ENCODE measurements around the gene KRT4. TPM values are rescaled to one million over a fixed set of nuclear protein-coding genes. Genes with fewer than 3 reads are reported as not detected.

KRT4 gene
- total RNA-seq, 2 experiments from 2014 or later, result not detected

DNA sequence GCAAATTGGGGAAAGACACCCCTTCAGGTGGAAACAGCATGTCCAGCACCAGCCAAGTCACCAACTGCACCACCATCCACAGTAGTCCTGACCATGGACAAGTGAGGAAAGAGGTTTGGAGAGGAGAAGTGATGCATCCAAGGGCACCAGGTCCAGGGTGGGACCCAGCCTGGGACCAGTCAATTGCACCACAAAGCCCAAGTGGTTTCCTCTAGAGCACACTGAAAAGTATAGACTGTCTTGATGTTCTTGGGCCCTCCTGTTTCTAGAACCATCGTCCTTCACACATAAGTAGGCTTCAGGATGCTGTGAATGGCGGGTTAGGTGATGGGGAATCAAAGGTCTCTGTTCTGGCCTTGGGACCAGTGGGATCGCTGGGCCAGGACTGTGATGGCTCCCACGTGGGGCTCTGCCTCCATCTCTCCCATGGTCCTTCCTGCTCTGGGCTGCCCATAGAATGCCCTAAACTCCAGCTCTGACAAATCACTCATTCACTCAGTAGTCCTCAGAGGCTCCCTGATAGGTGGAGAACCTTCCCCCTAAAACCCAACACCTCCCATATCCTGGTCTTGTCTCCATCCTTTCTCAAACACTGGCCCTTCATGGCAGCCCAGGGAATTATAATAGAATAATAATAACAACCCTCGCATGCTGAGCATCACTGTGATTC lies 11.0 kb upstream of the KRT4 start:
- no peaks in the 10 kb centered on the region for H3K36me3 ChIP-seq (ENCODE audit: insufficient read depth, low read length)
- no peak overlapping the region for H3K4me3 ChIP-seq (ENCODE audit: low read depth, low read length, poor library complexity, severe bottlenecking)
- no peak for DNase-seq (ENCODE audit: low spot score)
- intact Hi-C loops (cut with micrococcal nuclease; ENCODE audit: unreplicated experiment), result no loop called here
- ChIA-PET POLR2A (no interaction called here), CTCF (ENCODE audit: unreplicated experiment) (no interaction called here)
- H3K79me2 ChIP-seq (ENCODE audit: insufficient read depth, low read depth, low read length), result no peaks in the 10 kb centered on the region
- H2AFZ ChIP-seq (ENCODE audit: low read length), result no peak overlapping the region
- H3K9me2 ChIP-seq (ENCODE audit: insufficient read depth, low read length), result no peaks in the 10 kb centered on the region
- no peaks in the 10 kb centered on the region for H4K20me1 ChIP-seq (ENCODE audit: insufficient read depth, low read length)
- TF ChIP-seq, protein P1, sequence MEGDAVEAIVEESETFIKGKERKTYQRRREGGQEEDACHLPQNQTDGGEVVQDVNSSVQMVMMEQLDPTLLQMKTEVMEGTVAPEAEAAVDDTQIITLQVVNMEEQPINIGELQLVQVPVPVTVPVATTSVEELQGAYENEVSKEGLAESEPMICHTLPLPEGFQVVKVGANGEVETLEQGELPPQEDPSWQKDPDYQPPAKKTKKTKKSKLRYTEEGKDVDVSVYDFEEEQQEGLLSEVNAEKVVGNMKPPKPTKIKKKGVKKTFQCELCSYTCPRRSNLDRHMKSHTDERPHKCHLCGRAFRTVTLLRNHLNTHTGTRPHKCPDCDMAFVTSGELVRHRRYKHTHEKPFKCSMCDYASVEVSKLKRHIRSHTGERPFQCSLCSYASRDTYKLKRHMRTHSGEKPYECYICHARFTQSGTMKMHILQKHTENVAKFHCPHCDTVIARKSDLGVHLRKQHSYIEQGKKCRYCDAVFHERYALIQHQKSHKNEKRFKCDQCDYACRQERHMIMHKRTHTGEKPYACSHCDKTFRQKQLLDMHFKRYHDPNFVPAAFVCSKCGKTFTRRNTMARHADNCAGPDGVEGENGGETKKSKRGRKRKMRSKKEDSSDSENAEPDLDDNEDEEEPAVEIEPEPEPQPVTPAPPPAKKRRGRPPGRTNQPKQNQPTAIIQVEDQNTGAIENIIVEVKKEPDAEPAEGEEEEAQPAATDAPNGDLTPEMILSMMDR (conservative IDR thresholded peaks at IDR 0.05; ENCODE audit: low read length), result no peak
- TF ChIP-seq EZH2phosphoT487 (IDR thresholded peaks at IDR 0.05; ENCODE audit: borderline replicate concordance, low read depth, low read length), result no peak
- H3K4me1 ChIP-seq (ENCODE audit: insufficient read depth, low read length, poor library complexity, severe bottlenecking), result no peaks in the 10 kb centered on the region
- no TSS peak for BruUV-seq (replicated peaks)
- no peak overlapping the region for H3K27ac ChIP-seq (ENCODE audit: low read depth, low read length, poor library complexity, severe bottlenecking)
- H3K4me2 ChIP-seq (ENCODE audit: low read length), result no peak overlapping the region
- no peaks in the 10 kb centered on the region for H3K9me3 ChIP-seq (ENCODE audit: low read length)

DNA sequence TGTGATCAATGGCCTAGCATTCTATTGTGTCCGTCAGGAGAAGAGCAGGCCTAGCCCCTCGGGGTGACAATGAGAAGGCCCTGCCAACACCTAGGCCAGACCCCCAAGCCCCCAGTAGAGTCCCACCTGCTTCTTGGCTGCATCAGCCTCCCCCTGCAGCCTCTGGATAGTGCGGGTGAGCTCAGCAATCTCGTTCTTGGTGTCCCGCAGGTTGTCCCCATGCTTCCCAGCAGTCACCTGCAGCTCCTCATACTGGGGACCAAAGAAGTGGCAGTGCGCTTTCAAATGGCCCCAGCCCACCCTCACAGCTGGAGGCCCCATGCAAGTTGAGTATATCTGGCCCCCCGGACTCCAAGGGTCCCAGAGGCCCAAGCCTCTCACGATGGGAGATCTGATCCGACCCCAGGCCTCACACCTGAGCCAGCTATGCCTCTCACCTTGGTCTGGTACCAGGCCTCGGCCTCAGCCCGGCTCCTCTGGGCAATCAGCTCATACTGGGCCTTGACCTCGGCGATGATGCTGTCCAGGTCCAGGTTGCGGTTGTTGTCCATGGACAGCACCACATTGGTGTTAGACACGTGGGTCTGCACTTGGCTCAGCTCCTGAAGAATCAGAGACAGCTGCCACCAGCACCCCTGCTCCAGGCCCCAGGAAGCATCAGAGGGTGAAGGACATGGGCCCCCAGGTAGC lies 10.0 kb upstream of the KRT4 start:
- Histone ChIP-seq H3K36me3 (ENCODE audit: insufficient read depth, low read length) (no peaks in the 10 kb centered on the region), H3K4me3 (ENCODE audit: low read depth, low read length, poor library complexity, severe bottlenecking) (no peak overlapping the region), H4K20me1 (ENCODE audit: insufficient read depth, low read length) (no peaks in the 10 kb centered on the region), H3K9me2 (ENCODE audit: insufficient read depth, low read length) (no peaks in the 10 kb centered on the region), H3K4me2 (ENCODE audit: low read length) (no peak overlapping the region), H3K27ac (ENCODE audit: low read depth, low read length, poor library complexity, severe bottlenecking) (no peak overlapping the region), H3K79me2 (ENCODE audit: insufficient read depth, low read depth, low read length) (no peaks in the 10 kb centered on the region), H3K9me3 (ENCODE audit: low read length) (no peaks in the 10 kb centered on the region), H2AFZ (ENCODE audit: low read length) (no peak overlapping the region), H3K4me1 (ENCODE audit: insufficient read depth, low read length, poor library complexity, severe bottlenecking) (no peaks in the 10 kb centered on the region)
- DNase-seq (ENCODE audit: low spot score), result no peak
- no TSS peak for BruUV-seq (replicated peaks)
- intact Hi-C loops (cut with micrococcal nuclease; ENCODE audit: unreplicated experiment), result no loop called here
- POLR2A ChIA-PET, result no interaction called here
- TF ChIP-seq, protein P1 (conservative IDR thresholded peaks at IDR 0.05; ENCODE audit: low read length), result no peak
- TF ChIP-seq EZH2phosphoT487 (IDR thresholded peaks at IDR 0.05; ENCODE audit: borderline replicate concordance, low read depth, low read length), result no peak
- CTCF ChIA-PET (ENCODE audit: unreplicated experiment), result no interaction called here
